ENCODE results near the gene WBP1L. TPM values are rescaled to one million over a fixed set of nuclear protein-coding genes. Genes with fewer than 3 reads are reported as not detected.

Gene WBP1L
- total RNA-seq, 4 donors from 2014 or later: 89.4 to 191 (median 158) TPM

GRCh38 chr10:102811346-102811745 is 67.6 kb downstream of the WBP1L start:
- peak overlapping the region in 2 of 4 donors; percentile 53 to 95 for H3K27ac ChIP-seq
- peaks cover 0 to 46% (median 12%) of the 10 kb centered on the region in 3 donors for H3K36me3 ChIP-seq
- 75 to 90% methylated on average over 3 of the region's 3 CpGs for WGBS, 2 donors
- no peak for DNase-seq (ENCODE audit: low spot score in 2 of 2)
- TF ChIP-seq, protein P1, sequence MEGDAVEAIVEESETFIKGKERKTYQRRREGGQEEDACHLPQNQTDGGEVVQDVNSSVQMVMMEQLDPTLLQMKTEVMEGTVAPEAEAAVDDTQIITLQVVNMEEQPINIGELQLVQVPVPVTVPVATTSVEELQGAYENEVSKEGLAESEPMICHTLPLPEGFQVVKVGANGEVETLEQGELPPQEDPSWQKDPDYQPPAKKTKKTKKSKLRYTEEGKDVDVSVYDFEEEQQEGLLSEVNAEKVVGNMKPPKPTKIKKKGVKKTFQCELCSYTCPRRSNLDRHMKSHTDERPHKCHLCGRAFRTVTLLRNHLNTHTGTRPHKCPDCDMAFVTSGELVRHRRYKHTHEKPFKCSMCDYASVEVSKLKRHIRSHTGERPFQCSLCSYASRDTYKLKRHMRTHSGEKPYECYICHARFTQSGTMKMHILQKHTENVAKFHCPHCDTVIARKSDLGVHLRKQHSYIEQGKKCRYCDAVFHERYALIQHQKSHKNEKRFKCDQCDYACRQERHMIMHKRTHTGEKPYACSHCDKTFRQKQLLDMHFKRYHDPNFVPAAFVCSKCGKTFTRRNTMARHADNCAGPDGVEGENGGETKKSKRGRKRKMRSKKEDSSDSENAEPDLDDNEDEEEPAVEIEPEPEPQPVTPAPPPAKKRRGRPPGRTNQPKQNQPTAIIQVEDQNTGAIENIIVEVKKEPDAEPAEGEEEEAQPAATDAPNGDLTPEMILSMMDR (IDR thresholded peaks at IDR 0.05): no peak
- TF ChIP-seq POLR2A (IDR thresholded peaks at IDR 0.05): no peak
- no peak for TF ChIP-seq EP300 (IDR thresholded peaks at IDR 0.05)
- no peaks in the 10 kb centered on the region for H3K27me3 ChIP-seq
- no peaks in the 10 kb centered on the region for H3K9me3 ChIP-seq
- no peak overlapping the region for H3K4me3 ChIP-seq
- H3K4me1 ChIP-seq: peaks cover 0 to 80% (median 31%) of the 10 kb centered on the region in 4 donors

GRCh38 chr10:102812231-102812876 is 68.6 kb downstream of the WBP1L start:
- WGBS, 2 donors: 63 to 67% methylated on average over 9 of the region's 9 CpGs
- TF ChIP-seq, protein P1 (IDR thresholded peaks at IDR 0.05): no peak
- TF ChIP-seq EP300 (IDR thresholded peaks at IDR 0.05) (no peak), POLR2A (IDR thresholded peaks at IDR 0.05) (no peak)
- peaks cover 0 to 46% (median 12%) of the 10 kb centered on the region in 3 donors for H3K36me3 ChIP-seq
- no peak for DNase-seq (ENCODE audit: low spot score in 2 of 2)
- no peak overlapping the region for H3K4me3 ChIP-seq
- peaks cover 0 to 79% (median 39%) of the 10 kb centered on the region in 4 donors for H3K4me1 ChIP-seq
- H3K9me3 ChIP-seq: no peaks in the 10 kb centered on the region
- peak overlapping the region in 2 of 4 donors; percentile 53 to 95 for H3K27ac ChIP-seq
- H3K27me3 ChIP-seq: no peaks in the 10 kb centered on the region

DNA sequence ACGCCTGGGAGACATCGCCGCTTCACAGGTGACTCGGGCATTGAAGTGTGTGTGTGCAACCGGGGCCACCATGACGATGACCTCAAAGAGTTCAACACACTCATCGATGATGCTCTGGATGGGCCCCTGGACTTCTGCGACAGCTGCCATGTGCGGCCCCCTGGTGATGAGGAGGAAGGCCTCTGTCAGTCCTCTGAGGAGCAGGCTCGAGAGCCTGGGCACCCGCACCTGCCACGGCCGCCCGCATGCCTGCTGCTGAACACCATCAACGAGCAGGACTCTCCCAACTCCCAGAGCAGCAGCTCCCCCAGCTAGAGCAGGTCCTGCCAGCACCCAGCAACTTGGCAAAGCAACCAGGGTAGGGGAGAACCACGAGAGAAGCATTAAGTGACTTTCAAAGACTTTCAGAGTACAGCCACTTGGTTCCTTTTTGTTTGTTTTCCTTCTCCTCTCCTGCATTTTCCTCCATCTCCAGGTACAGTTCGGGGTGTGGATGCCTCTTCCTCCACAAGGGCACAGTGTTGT is 69.3 kb downstream of the WBP1L start:
- TF ChIP-seq POLR2A (IDR thresholded peaks at IDR 0.05) (no peak), EP300 (IDR thresholded peaks at IDR 0.05) (no peak)
- TF ChIP-seq, protein P1 (IDR thresholded peaks at IDR 0.05): no peak
- Histone ChIP-seq H3K27ac (peak overlapping the region; percentile 68 to 98 (median 84)), H3K36me3 (peaks cover 0 to 46% (median 12%) of the 10 kb centered on the region in 3 donors), H3K27me3 (no peaks in the 10 kb centered on the region), H3K4me1 (peaks cover 0 to 76% (median 39%) of the 10 kb centered on the region in 4 donors), H3K4me3 (no peak overlapping the region), H3K9me3 (no peaks in the 10 kb centered on the region)
- WGBS, 2 donors: 90 to 93% methylated on average over 13 to 17 of the region's 17 CpGs
- no peak for DNase-seq (ENCODE audit: low spot score in 2 of 2)

GRCh38 chr10:102813734-102814452 is 70.1 kb downstream of the WBP1L start:
- Histone ChIP-seq H3K4me3 (no peak overlapping the region), H3K9me3 (no peaks in the 10 kb centered on the region), H3K4me1 (peaks cover 0 to 73% (median 36%) of the 10 kb centered on the region in 4 donors), H3K36me3 (peaks cover 0 to 46% (median 12%) of the 10 kb centered on the region in 3 donors), H3K27ac (peak overlapping the region; percentile 68 to 98 (median 84)), H3K27me3 (no peaks in the 10 kb centered on the region)
- TF ChIP-seq EP300 (IDR thresholded peaks at IDR 0.05) (peak in 1 of 2 donors; percentile 16), POLR2A (IDR thresholded peaks at IDR 0.05) (no peak)
- TF ChIP-seq, protein P1 (IDR thresholded peaks at IDR 0.05): no peak
- 55 to 65% methylated on average over 16 of the region's 16 CpGs for WGBS, 2 donors
- peak; percentile 48 to 52 for DNase-seq (ENCODE audit: low spot score in 2 of 2)

Measured in tibial nerve (tissue), 4 donors.